ACHN (cell line): ENCODE results near the gene ADGRG1.
"Not testable (repeated sequence)": the region's sequence is repeated elsewhere in the genome, so short reads cannot be mapped to it uniquely, and the experiment has no call there.

ENCODE experiments used
- DNase-seq: peaks from one replicate; pipeline ENCODE4 v3.0.0-alpha.2; 2015
- in situ Hi-C: cut with HindIII; loops from 2 replicates; pipeline ENCODE4 v1.10.0; 2017; ENCODE audit warnings: low sequenced_read_pairs, low pct_ligation_motif_present, low pct_unique_long_range_greater_than_20kb

The ADGRG1 gene

DNA sequence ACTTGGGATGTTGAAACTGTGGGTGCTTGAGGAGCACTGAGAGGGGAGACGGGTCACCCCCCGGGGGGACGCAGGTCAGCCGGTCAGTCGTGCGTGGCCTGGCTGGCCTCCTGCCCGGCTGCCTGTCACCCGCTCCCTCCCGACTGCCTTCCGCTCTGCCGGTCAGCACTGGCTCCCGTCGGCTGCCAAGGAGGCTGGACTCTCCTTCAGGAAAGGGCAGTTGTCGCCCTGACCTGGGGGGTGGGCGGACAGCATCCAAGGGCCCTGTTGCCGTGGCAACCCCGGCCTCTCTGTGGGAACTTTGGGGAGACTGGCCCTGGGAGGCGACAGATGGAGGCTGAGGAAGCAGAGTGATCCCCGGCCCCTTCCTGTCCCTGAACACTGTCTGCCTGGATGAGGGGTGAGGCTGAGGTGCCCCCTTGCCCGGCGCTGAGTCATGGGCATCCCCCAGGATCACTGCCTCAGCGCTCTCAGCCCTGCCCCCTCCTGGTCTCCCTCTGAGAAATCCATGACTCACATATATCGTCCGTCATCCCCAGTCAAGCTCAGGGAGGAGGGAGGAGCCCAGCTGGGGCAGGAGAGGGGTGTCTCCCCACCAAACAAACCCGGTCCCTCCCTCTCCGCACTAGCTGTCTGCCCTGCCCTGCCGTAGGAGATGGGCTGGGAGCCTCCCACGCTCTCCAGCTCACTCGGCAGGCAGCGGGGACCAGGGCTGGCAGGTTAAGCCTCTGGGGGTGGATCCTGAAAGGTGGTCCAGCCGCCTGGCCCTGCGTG is at the start of gene ADGRG1:
TSS of gene ADGRG1 (plus strand) at position 623 of the 774 bp plus-strand sequence. CDS start 21,658 bp downstream, outside the sequence.
- in situ Hi-C loops = no loop called here
- peak; percentile 99 for DNase-seq

DNA sequence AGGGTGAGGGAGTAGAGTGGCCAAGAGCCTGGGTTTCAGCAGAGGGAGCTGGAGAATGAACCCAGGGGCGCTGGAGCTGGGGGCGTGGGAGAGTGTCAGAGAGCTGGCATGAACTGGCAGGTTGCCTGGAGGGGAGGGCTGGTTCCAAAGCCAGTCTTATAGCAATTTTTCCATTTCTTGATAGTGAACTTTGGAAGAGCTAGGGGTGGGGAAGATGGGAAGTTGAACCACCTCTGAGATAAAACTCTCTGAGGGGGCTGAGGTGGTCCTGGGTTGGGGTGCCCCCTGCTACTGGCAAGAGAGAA is 49.1 kb upstream of the ADGRG1 start:
- in situ Hi-C loops = no loop called here
- DNase-seq = no peak

GRCh38 chr16:57585051-57585687 is 43.3 kb upstream of the ADGRG1 start:
- no peak for DNase-seq
- in situ Hi-C loops = no loop called here

DNA sequence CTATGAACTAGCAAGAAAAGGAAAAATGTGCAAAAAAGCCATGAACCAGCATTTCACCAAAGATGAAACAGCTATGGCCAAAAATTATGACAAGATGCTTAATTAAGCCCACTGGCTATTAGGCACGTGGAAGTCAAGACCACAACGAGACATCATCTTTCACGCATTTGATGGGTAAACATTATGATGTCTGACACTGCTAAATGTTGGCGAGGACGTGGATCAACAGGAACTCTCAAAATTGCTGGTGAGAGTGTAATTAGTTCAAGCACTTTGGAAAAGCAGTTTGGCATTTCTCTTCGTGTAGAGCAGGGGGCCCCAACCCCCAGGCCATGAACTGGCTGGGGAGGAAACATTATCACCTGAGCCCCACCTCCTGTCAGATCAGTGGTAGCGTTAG is 39.6 kb upstream of the ADGRG1 start:
- in situ Hi-C loops = no loop called here
- no peak for DNase-seq

DNA sequence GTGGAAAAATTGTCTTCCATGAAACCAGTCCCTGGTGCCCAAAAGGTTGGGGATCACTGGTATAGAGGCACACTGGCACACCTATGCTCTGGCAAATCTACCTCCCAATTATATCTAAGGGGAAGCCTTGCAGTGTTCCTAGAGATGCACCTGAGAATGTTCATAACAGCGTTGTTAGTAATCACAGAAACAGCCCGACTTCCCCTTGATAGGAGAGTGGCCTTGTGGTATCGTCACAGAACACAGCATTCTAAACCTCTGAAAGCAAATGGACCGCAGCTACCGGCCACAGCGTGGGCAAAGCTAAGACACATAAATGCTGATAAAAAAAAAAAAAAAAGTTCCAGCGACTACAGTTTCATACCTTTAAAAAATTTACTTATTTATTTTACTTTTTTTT is 39.1 kb upstream of the ADGRG1 start:
- no peak for DNase-seq
- in situ Hi-C loops = no loop called here

- in situ Hi-C loops = no loop called here
- peak; percentile 51 for DNase-seq
Measured at GRCh38 chr16:57590654-57591085, 37.8 kb upstream of the ADGRG1 start.

DNA sequence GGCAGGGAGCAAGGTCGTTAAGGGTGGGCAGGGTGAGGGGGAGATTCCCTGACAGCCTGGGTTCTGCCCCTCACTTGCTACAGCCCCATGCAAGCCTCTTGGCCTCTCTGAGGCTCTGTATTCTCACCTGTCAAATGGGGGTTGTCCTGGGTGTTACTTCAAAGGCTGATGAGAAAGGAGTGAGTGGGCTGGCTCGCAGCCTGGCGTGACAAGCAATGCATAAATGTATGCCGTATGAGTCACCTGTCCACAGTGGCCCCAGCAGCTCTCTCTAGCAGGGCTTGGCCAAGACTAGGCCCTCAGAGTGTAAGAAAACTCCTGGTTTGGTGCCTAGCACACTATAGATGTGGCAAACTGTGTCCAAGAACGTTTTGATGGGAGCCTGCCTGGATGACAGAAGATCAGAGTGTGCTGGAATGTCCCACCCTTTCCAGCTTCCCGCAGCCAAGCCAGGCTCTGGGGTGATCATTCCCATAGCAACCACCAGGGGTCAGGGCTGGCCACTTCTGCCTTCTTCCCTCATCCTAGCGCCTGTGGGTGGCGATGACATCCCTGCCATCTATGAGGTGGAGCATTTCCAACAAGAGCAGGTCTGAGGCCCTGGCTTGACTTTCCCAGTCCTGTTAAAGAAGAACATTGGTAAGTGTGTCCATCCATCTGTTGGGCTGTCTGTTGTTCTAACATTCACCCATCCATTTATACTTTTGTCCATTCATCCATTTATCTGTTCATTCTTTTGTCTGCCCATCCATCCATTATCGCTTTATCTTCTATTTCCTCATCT is 37.2 kb upstream of the ADGRG1 start:
- DNase-seq = peak; percentile 85
- in situ Hi-C loops = no loop called here

GRCh38 chr16:57591870-57592485 is 36.5 kb upstream of the ADGRG1 start:
- in situ Hi-C loops = no loop called here

DNA sequence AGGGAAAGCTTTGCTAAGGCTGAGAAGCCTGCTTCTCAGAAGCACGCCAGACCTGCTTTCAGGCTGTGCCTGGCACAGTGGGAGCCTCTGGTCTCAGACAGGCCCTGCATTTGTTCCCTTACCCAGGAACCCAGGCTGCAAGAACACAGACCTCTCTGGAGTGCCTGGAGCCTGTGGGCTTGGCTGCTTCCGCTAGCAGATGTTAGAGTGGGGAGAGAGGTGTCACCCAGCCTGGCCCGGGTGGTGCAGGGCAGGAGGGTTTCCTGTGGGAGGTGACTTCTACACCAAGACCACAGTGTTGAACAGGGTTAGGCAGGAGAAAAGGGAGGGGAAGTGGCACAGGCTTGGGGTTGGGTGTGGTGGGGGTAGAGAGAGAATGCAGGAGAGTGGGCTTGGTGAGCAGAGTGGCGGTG is 35.8 kb upstream of the ADGRG1 start:
- no peak for DNase-seq
- in situ Hi-C loops = no loop called here

More at GRCh38 chr16:57591870-57592485, 36.5 kb upstream of the ADGRG1 start:
- no peak for DNase-seq

DNA sequence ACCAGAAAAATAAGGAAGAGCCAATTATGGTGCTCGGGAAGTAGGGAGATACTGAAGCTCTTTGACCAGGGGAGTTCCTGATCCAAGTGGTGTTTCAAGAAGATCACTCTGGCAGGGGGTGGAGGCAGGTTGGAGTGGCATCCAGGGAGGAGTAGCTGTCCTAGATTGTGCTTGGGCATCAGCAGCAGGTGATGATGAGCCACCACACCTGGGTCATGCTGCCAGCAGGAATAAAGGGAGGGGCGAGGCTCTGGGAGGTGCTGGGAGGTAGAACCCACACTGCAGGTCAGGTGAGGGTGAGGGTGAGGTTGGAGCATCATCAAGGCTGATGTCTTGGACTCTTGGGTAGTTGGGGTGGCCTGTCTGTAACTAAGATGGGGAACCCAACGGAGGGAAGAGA is 35.4 kb upstream of the ADGRG1 start:
- DNase-seq = no peak
- in situ Hi-C loops = no loop called here

DNA sequence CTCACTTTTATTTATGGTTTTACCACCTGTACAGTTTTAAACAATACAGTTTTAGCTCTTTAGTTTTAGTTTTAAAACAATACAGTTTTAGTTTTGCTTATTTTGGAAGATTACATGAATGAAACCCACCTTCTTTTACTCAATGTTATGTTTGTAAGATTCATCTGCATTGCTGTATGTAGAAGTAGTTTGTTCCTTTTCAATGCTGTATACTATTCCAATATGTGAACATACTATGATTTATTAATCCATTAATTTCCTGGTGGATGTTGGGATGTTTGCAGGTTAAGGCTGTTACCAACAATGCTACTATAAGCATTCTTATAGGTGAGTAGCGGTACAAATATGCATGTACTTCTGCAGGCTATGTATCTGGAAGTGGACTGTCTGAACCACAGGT is 34.4 kb upstream of the ADGRG1 start:
- no peak for DNase-seq
- in situ Hi-C loops = no loop called here

GRCh38 chr16:57594531-57595031 is 33.8 kb upstream of the ADGRG1 start:
- in situ Hi-C loops = no loop called here
- no peak for DNase-seq

DNA sequence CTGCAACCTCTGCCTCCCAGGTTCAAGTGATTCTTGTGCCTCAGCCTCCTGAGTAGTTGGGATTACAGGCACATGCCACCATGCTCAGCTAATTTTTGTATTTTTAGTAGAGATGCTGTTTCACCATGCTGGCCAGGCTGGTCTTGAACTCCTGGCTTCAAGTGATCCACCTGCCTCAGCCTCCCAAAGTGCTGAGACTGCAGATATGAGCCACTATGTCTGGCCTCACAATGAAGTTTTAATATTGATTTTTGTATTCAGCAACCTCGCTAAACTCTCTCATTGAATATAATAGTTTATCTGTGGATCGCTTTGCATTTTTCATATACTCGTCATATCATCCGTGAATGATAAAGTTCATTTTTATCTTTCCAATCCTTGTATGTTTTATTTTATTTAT is 32.2 kb upstream of the ADGRG1 start:
- DNase-seq, in situ Hi-C loops: not testable (repeated sequence)

DNA sequence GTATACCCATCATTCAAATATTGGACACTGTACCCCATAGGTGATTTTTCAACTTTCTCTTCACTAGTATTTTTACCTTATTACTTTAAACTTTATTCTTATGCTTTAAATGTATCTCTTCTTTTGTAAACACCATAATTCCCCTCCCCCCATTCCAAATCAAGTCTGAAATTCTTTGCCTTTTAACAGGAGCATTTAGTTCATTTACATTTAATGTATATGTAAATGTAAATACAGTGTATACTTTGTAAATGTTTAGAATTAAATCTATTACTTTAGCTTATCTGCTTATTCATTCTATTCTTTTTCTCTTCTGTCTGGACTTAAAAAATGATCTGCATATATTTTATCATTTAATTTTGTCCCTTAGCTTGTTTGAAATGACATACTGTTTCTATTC is 30.0 kb upstream of the ADGRG1 start:
- DNase-seq = no peak
- in situ Hi-C loops = no loop called here

DNA sequence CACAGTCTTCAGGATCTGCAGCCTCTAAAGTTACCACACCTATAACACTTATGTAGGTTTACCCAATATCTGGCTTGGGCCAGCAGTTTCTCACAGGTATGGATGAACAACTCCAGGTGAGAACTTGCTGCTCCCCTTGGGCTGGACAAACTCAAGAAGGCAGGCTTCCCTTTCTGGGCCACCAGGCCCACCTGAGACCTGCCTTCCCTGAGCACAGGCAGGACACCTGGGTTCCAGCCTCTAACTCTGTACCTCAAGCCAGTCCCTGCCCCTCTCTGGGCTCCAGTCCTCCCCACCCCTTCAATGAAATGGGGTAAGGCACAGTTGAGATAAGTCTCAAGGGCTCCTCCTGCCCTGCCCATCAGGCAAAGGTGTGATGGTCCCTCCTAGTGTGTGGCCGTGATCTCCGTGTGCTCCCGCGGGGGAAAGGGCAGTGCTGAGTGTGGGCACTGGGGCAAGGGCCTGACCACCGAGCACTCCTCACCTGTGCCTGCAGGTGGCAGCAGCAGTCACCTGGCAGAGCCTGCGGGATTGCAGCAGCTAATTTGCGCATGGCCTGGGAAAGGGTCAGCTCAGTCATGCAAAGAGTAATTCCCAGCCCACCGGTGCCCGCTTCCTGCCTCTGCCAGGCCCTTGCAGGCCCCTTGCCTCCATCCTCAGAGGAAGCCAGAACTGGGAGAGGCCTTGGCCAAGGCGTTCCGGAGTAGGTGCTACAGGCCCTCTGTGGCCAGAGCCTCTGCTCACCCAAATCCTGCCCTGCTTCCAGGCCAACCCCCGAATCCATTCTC is 28.2 kb upstream of the ADGRG1 start:
- in situ Hi-C loops = no loop called here
- peak; percentile 71 for DNase-seq

GRCh38 chr16:57600952-57601580 is 27.4 kb upstream of the ADGRG1 start:
- in situ Hi-C loops = no loop called here
- no peak for DNase-seq

- in situ Hi-C loops = no loop called here
- DNase-seq = no peak
Measured at GRCh38 chr16:57601801-57602478, 26.5 kb upstream of the ADGRG1 start.
